GM04504 (cell line): ENCODE results near the gene KIAA1549.
"Not testable (repeated sequence)": the region's sequence is repeated elsewhere in the genome, so short reads cannot be mapped to it uniquely, and the experiment has no call there.

ENCODE experiments used
- DNase-seq: peaks from one replicate; pipeline ENCODE4 v3.0.0-alpha.2; 2012; ENCODE audit warnings: low read depth

The KIAA1549 gene

DNA sequence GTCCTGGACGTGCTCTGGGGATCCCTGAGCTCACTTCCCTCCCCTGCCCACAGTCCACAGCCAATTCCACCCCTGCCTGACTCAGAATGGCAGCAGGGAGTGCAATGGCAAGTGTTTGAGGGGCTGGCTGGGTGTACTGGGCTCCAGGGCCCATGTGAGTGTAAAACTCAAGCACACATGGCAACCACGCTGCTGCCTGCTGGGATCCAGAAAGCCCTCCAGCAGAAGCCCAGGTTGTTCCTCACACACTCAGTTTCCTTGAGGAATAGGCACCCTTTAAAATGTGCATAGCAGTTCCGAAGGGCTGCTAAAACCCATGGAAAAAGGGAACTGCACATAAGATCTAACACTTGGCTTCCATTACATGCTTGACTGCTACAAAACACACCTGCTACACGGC is 171.8 kb downstream of the KIAA1549 start:
- DNase-seq: no peak

DNA sequence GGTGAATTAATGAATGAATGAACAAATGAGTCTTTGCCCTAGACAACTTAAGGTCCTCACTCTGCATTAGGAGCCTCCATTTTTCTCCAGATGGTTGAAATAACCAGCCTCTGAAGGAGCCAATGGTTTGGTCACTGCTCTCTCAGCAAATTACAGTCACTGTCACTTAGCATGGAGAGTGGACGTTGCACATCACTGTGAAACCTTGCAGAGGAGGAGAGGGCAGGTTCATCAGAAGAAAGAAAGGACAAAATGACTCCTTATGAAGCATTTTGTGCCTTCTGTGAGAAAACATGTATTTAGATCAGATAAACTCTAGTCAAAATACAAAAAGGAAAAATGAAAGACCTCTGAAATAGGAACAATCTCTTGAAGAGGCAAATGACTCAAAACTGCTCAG is 176.6 kb downstream of the KIAA1549 start:
- DNase-seq: no peak

DNA sequence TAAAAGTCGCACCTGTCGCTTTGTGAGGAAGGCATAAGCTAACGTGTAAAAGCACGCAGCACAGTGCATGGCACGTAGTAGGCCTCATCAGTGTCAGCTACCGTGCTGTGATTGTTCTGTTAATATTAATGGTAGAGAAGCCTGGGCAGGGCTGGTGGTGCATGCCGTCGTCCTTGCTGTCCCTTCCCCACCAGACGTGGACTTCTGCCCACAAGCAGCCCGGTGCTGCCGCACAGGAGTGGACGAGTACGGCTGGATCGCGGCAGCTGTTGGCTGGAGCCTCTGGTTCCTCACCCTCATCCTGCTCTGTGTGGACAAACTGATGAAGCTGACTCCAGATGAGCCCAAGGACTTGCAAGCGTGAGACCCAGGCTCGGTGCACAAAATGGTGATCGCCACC is 178.5 kb downstream of the KIAA1549 start:
- DNase-seq: no peak

DNA sequence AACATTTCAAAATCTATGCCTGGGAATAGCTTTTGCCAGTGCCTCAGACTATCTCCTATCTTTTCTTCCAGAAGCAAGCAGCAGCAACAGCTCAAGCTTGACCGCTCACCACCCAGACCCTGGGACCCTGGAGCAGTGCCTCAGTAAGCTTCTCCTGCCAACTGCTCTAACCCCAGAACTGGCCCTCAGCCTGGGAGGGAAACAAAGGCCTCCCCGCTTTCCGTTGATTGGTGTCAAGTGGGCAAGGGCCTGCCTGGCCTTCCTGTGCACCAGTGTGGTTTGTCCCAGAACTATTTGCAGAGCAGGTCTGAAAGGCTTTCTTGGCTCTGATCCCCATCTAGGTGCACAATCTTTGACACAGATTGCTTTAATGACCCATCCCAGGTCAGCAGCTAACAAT is 179.9 kb downstream of the KIAA1549 start:
- DNase-seq: no peak

DNA sequence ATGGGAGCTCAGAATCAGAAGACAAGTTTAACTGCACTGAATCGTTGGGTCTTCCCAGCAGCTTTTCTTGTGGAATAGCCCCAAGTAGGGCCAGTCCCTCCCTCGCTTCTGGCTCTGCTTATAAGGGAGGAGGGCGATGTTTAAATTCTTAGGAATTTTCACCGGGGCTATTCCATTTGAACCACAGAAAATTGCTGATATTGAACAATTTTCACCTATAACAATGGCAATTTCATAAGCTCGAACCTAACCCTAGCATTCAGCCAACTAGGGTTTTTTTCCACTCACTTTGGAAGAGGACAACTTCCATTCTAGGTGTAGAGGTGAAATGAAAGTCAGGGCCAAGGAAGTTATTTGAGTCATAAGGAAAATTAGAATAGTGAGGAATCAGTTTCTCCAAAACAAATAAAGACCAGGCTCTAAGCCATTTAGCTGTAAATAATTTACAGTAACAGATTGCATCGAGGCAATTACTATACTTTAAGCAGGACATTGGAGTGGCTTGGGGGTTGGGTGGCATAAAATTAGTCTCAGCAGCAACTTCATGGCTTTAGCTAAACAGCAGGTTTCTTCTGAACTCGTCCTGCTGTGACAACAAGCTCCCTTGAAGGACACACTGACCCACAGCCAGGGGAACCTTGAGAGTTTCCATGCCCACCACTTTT is 181.7 kb downstream of the KIAA1549 start:
- no peak for DNase-seq

DNA sequence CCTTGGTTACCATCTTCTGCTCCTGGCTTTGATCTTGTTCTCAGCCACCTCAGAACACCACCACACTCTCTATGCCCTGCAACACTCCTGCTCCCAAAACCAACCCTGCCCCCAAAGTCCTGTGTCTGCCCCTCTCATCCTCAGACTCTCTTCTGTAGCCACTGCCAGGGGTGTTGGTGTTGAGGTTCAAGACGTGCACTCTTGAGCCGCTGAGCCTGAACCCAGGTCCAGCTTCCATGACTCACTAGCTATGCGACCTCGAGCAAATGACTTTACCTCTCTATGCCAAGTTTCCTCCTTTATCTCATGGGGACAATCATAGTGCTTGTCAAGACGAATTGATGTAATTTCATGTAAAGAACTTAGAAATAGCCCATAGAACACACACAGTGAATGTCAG is 182.4 kb downstream of the KIAA1549 start:
- DNase-seq: no peak

DNA sequence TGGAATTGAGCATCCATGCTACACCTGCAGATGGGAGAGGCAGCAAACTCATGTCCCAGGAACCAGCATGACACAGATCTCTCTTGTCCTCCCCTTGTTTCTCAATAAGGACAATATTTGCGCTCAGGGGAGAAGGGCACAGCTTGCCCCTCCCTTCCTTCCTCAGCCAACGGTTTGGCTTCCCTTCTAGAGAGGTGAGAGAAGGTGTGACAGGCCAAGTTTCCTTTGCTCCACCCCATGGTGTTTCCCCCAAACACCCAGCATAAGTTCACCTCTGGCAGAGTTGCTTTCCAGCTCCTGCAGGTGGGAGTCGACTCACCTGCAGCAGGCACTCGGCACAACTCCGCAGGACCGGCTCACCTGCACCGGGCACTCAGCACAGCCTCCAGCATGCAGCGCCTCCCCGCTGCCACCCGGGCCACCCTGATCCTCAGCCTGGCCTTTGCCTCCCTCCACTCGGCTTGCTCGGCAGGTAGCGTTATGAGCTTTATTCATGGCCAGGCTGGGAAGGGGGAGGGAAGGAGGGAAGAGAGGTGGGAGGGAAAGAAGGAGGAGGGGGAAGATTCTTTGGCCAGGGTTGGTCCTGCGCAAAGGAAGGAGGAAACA is 183.4 kb downstream of the KIAA1549 start, which contains the start of the genes ATP6V0A4 and TMEM213:
Gene ATP6V0A4 (minus strand): TSS at position 482 of the 606 bp plus-strand sequence. CDS start 26,949 bp downstream, outside the sequence.
Gene TMEM213 (plus strand): TSS at position 280 of the 606 bp plus-strand sequence. CDS start 111 bp downstream, at position 391.
- no peak for DNase-seq

DNA sequence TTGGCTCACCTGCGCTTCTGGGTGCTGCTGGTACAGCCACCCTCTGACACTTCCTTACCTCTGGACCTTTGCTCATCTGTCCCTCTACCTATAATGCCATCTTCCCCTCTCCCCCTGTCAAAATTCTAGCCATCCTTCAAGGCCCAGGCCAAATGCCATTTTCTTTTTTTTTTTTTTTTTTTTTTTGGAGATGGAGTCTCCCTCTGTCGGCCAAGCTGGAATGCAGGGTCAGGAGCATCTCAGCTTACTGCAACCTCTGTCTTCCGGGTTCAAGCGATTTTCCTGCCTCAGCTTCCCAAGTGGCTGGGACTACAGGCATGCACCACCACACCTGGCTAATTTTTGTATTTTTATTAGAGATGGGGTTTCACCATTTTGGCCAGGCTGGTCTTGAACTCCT is 184.1 kb downstream of the KIAA1549 start:
- not testable (repeated sequence) for DNase-seq

DNA sequence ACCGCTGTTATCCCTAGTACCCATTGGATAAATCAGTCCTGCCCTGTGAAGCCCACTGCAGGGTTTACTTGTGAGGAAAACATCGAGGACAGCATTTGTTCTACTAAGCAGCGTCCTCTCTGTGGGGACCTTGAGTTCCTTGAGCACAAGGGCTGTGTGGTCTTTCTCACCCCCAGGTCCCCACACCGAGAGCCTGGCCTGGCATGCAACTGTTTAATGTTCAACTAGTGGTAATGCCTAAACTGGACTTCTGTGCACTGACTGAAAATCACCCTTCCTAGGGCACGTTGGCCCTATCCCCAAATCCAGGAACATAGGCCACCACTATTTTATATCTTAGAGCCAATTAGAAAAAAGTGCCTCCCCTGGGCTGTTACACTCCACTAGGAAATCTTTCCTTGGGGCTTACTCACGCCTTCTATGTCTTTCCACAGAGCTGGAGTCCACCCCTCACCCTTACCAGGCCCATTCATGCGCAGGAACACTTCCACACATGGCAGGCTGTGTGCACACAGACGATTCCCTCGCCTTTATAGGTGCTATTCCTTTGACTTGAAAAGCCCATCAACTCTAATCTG is 185.1 kb downstream of the KIAA1549 start:
- no peak for DNase-seq

DNA sequence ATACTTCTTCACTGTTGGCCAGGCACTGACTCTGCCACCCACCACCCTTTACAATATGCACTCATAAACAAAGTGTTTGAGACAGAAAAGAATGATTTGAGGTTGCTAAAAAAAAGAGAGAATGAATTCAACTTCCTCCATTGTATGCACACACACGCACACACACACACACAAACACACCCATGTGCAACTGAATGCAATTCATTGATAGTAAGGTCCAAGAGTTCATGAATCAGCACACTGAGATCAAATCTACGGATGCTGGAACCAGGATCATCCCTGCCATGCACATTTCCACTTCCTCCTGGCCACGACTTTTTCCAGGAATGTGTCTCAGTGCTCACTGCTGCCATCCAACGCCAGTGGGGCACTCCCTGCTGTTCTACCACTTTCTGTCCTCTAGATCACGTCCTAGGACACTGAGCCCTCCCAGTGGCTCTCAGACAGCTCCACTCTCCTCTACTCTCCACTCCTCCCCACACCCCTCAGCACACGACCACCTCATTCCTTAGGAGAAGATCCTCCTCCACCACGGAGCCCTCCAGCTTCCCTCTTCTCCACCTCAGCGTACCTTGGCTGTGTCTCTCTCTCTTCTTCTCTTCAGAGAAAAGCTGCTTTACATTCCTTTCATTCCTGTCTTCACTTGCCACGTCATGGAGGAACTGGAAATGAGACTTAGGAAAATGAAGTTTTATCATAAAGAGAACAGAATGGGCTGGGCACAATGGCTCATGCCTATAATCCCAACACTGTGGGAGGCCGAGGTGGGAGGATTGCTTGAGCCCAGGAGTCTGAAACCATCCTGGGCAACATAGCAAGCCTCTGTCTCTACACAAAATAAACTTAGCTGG is 195.4 kb downstream of the KIAA1549 start:
- no peak for DNase-seq

DNA sequence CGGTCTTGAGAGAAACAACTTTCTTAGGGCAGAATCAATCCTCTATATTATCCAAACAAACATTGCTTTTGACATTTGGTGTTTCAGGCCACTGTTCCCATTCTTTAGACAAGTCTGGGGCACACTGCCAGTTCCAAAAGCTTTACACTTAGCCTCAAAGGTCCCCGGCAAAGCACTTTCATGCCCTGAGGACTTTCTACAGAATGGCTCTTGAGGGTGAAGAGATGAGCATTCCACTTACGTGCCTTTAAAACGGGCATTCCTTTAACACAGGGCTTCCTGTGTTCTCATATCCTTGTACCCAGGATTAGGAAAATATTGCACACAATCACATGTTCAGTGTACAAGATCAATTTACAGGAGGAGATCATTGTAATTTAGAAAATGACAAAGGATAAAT is 196.5 kb downstream of the KIAA1549 start:
- no peak for DNase-seq
